OCI-LY3 (cell line): ENCODE data around the gene PIK3C2G.

Experiments
- EZH2phosphoT487 ChIP-seq: fragments of 200-600 bp; shearing (Covaris generic); IDR thresholded peaks from 2 replicates; pipeline ENCODE4 v1.6.1; 2018; ENCODE audit warnings: antibody characterized with exemption, mixed run types, low read depth
- TF ChIP-seq, protein P1 (sequence below): fragments of 200-600, 300-600 bp; sonication (generic); IDR thresholded peaks from 2 replicates; pipeline ENCODE4 v1.5.1; 2014; ENCODE audit warnings: antibody characterized with exemption, low read length, low read depth

DNA sequence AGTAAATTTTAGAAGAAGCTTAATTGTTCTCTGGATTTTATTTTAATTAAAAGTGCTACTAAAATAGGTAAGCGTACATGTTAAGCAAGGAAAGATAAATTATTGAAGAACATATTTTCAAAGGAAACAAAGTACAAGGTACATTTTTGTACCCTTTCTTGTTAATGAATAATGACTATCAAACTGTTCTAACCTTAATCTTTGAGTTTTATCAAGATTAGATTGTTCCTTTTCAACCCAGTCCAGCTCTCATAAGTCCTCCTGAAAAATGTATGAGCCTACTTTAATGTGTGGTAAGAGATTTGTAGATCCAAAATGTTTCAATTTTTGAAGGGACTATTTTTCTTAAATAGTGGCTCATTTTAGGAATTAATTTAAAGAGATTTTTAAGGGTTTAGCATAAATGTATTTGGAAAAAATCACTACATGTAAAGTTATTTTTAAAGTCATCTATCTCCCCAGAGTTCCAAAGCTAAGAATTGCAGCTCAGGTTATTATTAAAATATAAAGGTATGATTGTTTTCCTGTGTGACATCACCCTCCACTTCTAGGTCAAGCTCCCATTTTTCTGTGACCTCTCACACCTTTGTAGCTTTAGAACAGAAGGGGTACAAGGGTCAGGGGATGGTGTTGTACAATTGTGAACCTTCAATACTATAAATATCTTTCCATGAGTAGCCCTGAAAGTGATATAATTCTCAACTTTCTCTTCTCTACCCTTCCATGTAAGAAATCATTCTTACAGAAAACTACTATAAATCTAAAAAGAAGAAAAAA lies 1.2 kb upstream of the PIK3C2G start:
- TF ChIP-seq, protein P1, sequence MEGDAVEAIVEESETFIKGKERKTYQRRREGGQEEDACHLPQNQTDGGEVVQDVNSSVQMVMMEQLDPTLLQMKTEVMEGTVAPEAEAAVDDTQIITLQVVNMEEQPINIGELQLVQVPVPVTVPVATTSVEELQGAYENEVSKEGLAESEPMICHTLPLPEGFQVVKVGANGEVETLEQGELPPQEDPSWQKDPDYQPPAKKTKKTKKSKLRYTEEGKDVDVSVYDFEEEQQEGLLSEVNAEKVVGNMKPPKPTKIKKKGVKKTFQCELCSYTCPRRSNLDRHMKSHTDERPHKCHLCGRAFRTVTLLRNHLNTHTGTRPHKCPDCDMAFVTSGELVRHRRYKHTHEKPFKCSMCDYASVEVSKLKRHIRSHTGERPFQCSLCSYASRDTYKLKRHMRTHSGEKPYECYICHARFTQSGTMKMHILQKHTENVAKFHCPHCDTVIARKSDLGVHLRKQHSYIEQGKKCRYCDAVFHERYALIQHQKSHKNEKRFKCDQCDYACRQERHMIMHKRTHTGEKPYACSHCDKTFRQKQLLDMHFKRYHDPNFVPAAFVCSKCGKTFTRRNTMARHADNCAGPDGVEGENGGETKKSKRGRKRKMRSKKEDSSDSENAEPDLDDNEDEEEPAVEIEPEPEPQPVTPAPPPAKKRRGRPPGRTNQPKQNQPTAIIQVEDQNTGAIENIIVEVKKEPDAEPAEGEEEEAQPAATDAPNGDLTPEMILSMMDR = no peak
- no peak for TF ChIP-seq EZH2phosphoT487
